Measurements from ENCODE around the gene FOSL2. TPM values are rescaled to one million over a fixed set of nuclear protein-coding genes. Genes with fewer than 3 reads are reported as not detected.

FOSL2 gene

Small RNA genes lying within 50 kb of the gene (small RNA-seq; reads per million reads assigned to genes)
- gene AC104695.3 (0.21 reads per million), gene SNRPGP7 (not detected)
